Activated CD8-positive, alpha-beta memory T cell treated with anti-CD3 and anti-CD28 coated beads, Interleukin-2, amount 50 U/mL, for 1 hour (primary cell): ENCODE results near the gene HOXD8.

Experiments
- DNase-seq: peaks from one replicate; pipeline ENCODE4 v3.0.0-alpha.2; 2020; ENCODE audit errors: extremely low read depth

Gene HOXD8

DNA sequence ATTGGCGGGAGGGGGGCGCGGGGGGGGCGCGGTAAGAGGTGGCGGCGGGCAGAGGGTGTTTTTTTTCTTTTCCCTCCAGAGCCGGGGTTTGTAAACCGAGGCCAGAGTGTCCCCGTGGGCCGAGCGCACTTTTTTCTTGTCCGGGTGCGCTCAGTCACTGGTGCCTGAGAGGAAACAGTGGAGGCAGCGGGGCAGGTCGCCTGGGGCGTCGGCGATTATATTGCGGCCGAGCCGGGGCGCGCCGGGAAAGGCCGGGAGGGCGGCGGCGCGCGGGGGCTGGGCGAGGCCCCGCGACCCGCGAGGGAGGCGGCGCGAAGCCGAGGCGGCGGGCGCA lies 275 bp downstream of the HOXD8 start:
- DNase-seq, result no peak

DNA sequence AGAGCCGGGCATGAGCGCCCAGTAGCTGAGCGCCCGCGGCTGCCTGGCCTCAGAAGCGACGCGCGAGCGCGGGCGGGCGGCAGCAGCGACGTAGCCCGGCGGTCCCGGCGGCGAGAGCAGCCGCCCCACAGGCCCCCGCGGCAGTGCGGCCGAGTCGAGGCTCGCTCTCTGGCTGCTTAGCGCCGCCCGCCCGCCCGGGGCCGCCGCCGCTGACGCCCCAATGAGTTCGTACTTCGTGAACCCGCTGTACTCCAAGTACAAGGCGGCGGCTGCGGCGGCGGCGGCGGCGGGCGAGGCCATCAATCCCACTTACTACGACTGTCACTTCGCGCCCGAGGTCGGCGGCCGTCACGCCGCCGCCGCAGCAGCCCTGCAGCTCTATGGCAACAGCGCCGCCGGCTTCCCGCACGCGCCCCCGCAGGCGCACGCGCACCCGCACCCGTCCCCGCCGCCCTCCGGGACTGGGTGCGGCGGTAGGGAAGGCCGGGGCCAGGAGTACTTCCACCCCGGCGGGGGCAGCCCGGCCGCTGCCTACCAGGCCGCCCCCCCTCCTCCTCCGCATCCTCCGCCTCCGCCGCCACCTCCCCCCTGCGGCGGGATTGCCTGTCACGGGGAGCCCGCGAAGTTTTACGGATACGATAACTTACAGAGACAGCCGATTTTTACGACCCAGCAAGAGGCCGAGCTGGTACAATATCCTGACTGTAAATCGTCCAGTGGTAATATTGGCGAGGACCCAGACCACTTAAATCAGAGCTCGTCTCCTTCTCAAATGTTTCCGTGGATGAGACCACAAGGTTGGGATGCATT lies 847 bp downstream of the HOXD8 start:
- no peak for DNase-seq

DNA sequence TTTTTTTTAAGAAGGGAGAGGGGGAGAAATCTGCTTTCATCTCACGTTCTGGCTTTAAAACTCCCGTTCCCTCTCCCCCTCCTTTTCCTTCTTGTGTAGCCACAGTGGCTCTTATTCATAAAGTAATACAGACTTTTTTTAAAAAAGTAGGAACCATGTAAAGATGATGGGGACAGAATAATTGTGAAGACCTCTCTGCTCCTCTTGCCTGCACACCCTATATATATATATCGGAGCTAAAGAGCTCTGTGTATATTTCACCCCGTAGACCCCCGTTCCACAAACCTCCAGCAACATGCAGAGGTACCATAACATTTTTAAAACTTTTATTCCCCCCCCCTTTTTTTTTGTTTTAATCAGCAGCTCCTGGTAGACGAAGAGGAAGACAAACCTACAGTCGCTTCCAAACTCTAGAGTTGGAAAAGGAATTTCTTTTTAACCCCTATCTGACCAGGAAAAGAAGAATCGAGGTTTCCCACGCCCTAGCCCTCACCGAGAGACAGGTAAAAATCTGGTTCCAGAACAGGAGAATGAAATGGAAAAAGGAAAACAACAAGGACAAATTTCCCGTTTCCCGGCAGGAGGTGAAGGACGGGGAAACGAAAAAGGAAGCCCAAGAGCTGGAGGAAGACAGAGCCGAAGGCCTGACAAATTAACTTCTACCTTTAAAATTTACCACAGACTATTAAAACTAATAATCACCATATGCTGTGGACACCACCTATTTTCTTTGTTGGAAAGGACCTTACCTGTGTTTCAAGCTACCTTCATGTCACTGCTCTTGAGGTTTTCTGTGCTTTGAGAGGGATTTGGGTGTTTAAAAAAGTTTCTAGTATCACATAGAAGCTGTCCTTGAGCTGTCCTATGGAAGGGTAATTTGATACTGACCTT lies 1.7 kb downstream of the HOXD8 start:
- no peak for DNase-seq

DNA sequence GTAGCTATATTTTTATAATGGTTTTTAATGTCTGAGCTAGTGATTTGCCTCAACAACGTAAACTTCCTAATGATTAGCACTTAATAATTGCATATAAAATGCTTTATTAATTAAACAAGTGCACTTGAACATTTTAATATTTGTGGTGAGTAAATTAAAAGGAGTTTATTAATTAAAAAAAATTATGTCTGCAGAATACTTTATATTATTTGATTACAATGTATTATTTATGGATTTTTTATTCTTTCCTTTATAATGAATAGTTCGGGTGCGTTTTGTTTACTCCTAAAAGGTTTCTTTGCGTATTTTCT lies 2.3 kb downstream of the HOXD8 start:
- DNase-seq, result no peak

DNA sequence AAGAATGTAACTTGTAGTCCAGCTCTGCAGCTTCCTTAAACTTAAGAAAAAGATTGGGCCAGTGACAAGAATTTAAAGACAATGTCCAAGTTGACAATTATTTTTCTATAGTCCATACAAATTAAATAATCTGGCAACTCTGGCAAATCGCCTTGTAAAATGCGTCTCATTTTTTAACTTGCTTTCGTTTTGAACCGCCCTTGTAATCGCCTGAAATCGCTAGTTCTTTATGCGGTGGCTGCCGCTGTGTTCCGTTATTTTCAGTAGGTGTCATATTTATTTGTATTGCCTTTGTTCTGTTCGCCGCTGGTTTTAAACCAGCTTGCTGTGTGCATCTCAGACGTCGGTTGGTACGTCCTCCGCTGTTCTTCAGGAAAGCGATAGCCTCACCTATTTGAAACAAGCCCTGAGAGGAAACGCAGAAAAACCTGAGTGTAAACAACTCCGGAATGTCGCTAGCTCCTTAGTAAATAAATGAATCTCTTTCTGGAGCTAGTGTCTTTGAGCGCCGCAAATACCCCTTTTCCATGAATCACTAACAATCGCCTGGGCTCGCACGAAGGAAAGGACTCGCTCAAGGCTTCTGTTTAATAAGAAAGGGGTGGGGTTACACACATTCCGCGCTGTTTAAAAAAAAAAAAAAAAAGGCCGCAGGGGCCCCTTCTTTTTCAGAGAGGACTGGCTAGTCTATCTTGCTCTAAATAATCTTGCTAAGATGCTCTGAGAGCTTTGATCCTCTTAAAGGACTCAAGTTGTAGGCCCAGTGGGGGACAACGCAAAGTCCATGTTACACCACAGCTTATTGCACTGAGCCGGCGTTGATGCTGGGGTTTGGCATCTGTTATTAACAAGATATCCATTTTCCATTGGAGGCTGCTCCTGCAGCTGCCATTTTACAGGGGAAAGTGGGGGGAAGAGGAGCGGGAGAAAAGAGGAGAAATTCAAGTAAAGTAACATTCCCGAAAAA lies 3.0 kb downstream of the HOXD8 start:
- DNase-seq, result no peak

DNA sequence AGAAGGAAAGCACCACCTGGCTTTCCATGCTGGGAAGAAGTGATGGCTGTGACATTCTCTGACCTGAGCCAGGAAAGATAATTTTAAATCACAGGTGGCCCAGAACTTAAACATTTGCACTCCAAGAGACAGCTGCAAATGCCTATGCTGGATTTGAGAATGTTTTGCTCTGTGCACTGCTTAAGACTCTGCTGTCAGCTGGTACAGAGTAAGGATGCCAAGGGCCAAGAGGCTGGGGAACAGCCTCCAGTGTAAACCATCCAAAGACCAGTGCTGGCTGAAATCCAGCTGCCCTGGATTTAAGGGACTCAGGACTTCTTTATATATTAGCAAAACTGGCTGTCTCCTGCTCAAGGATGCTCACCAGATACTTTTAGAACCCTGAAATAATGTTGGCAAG lies 3.9 kb downstream of the HOXD8 start:
- DNase-seq, result no peak

DNA sequence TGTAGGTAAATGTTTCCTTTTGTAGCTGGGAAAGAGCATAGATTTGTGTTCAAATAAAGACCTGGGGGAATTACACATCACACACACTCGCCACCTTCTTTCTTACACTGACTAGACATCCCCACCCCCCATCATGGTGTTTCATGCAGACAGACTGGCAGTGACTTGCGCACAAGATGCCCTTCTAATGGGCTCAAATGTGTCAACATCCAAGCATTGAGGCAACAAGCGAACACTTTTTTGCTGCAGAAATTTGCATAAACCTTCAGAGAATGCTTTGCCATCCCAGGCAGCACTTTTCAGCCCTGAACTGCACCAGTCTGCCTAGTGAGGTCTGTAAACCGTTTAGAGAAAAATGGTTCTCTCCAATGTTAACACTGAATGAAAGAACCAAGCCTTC lies 4.5 kb downstream of the HOXD8 start:
- no peak for DNase-seq

DNA sequence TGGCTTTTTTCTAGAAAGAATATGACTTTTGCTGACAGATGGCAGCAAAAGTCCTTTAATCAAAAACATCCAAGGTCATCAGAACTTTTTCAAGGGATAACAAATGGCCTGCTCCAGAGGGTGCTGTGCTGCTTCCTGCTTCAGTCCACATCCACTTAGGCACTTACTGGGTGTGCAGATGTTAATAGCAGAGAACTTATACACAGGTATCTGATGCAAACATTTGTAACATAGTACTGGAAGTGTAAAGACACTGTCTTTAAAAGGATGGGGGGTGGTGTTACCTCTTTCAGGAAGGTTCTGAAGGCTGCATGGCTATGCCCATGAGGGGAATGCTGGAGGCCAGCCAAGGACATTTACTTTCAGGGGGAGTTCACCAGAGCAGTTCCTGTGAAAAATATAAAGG lies 5.5 kb downstream of the HOXD8 start:
- DNase-seq, result no peak

DNA sequence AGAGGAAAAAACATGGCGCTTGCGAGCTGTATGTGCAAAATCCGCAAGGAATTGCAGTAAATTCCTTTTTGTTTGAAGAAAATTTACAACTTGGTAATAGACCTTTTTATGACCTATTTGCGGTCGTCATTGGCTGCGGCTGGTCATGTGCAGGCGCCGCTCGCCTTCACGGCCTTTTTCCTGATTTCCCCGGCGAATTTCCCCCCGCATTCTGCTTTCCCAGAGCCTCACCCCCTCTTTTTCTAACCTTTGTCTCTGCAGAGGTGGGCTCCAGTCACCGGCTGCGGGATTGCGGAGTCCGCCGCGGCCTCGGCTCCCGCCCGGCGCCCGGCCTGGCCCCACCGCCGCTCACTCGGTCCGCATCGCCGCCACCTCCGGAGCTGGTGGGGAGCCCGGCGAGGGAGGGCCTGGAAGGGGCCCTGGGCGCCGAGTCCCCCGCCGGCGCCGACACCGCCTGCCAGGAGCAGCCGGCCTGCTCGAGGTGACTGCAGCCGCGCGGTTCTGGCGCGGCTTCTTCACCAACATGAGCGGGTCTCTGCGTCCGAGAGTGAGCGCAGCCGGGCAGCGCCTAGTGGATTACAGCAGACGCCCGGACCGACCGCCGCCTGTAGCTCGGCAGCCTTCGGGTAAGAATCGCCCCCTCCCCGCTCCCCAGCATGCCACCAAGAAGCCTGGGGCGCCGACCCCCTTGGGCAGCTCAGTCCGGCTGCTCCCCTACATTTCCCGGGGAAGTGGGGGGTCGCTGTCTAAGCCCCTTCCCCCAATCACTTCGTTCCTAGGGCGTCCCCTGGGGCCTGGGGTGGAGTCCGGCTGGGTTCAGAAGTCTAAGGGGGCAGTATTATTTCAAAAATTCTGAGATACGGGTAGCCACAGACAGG lies 7.1 kb downstream of the HOXD8 start:
- no peak for DNase-seq

DNA sequence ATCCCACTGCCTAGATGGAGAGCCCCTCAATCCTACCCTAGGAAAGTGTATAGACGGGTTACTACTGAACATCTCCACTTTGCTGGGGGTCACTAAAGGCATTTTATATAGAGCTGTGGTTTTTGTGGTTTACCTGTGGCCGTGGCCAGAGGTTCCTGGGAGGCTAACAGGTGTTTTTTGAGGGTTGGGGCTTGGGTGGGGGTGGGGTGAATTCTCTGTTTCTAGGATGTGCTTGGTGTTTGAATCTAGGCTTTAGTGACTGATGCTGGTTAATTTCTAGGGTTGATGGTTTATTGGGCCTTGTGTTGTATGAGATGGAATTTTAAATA lies 7.7 kb downstream of the HOXD8 start:
- DNase-seq, result no peak

DNA sequence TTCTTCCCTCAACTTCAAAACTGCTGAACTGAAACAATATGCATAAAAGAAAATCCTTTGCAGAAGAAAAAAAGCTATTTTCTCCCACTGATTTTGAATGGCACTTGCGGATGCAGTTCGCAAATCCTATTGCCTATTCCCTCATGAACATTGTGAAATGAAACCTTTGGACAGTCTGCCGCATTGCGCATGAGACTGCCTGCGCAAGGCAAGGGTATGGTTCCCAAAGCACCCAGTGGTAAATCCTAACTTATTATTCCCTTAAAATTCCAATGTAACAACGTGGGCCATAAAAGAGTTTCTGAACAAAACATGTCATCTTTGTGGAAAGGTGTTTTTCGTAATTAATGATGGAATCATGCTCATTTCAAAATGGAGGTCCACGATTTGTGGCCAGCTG lies 8.4 kb downstream of the HOXD8 start:
- DNase-seq, result no peak

DNA sequence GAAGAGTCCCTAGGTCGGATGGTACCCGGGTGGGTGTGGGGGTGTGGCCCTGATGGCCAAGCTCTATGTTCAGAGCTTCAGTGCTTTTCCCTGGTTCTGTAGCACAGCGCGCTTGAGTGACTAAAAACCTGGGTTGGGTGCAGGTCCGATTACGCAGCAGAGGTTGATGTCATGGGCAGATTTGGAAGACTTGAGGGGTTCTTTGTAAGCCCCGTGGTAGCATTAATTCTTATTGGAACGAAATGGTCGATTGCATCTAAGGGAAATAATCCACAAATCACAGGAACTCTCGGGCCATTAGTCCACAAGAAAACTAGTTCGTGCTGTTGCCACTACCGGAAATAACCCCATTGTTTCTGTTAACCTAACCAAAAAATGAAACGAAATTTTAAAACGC lies 9.0 kb downstream of the HOXD8 start:
- DNase-seq, result no peak

DNA sequence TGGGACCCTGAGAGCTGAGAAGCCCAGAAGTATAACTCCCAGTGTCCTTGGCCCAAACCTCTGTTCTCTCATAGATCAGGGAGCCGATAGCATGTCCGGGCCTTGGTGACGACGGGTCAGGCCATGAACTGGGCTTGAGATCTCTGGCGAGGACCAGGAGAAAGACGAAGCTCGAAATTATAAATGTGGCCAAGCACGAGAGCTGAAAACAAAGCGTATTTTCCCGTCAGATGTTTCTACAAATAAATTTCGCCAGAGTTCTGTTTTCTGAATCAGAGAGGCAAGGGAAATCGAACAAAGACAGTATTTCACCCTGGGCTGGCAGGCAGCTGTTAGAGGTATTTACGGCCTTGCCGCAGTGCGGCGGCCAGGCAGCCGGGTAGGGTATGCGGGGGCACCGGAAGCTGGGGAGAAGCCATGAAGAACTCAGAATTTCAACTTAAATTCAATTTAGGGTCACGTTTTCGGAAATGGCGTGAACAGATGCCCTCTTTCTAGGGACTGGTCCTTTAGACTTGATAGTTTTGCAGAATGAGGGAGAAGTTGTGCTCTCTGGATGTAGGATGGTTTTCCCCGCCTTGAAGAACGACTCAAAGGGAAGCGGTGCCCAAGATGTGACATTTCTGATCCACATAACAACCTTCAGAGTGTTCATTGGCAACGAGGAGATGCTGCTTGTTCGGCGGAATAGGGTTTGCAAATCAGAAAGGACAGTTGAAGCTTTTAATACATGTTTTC lies 9.6 kb downstream of the HOXD8 start:
- DNase-seq, result no peak

DNA sequence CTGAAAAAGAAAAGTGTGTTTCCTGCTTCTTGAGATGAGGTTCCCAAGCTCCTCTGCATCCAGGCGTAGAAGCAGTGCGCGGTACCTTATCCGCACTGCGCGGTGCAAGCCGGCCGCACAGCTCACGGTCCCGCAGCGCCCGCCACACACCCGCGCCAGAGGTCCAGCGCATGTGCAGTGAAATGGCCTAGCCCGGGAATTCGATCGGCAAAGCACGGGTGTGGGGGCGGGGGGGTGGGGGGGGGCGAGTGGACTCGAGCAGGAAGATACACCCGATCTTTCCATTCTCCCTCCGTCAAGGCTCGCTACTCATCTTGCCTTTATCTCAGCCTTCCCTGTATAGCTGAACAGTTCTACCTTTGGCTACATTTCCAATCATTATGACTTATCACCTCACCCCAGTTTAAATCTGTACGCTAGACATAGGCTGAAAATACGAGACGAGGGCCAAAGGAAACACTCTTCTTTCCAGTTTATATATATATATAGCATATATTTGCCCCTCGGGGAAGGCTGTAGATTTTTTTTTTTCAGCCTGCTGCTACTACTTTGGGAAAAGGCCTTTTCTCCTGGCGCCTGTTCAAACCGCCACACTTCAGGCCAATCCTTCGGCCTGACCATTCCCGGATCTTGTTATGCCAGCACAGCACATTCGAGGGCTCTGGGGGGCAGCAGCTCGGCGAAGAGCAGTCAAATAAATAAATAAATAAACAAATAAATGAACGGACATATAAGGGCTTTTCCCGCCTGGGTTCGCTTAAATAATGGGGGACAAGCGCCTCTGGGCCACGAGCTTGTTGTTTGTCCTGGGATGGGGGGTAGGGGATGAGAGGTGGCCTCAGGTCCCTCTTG lies 10.4 kb downstream of the HOXD8 start:
- DNase-seq, result no peak

DNA sequence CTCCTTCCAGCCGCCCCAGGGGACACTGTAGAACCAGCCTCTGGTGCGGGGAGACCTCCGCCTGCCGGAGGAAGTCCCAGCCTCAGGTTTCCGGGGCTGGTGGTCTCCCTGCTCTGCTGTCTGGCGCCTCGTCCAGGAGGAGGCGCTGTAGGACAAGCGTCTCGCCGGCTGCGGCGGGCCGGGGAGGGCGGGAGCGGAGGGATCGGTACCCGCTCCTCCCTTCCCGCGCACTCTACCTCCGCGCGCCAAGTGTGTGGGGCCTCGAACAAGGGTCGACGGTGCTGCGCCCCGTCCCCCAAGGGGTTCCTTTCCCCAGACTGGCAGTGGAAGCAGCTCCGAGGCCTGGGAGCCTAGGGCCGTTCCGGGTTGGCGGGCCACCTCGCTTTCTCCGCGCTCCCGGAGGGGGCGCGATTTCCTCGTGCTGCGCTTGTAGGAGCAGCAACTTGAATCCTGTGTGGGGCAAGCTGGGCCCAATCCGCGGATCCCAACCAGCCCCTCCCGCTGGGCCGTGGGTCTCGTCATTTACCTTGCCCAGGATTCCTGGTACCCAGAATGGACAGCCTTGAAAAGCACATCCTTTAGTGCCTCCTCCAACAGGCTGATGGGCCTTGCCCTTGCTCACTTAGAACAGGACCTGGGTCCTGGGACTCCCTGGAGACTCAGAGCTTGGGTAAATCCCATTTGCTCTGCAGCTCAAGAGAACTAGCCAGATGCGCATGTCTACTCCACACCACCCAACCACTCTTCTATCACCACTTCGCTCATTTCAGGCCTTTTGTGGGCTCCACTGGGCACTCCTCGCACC lies 11.2 kb downstream of the HOXD8 start:
- DNase-seq, result no peak

DNA sequence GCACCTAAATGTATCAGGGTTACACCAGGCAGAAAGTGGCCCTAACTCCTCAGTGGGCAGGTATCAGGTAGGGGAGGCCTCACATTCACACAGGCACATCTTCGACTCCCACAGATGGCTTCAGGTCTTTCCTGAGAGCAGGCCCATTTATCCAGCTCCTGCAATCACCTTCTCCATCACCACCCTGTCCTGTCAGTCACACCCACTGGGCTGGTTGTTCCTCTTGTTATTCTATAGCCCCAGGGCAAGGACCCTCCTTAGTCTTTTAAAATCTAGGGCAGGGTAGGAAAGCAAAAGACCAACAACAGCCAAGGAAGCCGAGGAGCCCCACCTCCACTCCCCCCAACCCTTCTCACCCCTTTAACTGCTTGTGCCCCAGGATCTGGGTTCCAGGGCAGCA lies 12.8 kb downstream of the HOXD8 start:
- no peak for DNase-seq

DNA sequence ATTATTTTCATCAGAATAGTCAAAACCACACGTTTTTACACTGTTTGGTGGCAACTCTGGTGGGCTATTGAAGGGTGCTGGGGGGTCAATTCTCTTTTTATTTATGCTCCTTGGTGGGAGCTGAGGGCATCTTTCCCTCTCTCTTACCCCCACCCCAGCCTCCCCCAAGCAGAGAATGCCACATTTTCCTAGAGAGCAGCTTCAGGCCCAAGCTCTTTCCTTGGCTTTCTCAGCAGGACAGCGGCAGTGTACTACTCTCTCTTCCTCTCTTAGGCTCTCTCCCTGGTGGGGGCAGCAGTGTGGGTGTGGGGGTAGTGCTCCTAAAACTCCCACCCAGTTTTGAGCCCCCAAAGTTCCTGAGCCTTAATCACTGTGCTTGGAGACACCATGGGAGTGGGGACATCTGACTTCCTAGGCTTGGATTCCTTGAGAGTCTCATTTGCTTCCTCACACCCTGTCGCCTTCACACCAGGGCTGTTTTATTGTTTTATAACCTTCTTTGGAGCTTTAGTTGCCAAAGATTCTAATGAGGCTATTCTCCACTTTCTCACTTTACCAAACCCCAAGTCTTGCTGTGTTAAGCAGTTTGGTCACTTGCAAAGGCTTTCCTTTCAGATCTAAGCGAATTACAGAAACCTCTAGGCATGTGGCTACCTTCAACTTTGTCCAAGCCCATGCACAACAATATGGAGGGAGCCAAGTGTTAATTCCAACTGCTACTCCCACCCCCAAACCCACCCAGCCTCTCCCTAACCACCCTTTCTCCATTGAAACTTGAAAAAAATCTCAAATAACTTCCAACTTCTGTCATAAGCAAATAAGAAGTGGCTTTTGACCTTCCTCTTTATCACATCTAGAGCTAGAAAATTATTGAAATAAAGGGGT lies 15.8 kb downstream of the HOXD8 start:
- DNase-seq, result no peak

DNA sequence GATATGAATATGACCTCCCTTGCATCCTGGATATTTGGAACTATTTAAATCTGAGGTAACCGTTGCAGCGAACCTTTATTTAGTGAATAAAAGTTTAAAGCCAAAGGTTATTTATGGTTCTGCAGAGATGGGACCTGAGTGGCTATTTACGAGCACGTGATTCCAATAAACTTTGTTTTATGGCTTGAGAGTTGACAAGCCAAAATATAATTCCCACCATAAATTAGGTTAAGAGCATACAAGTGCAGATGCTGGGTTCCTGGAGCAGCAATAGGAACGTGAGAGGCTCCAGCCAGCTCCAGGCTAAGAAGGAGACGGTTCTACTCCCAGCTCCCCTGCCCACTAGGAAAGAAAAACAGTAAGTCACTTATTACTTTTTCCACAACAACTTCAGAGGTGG lies 16.6 kb downstream of the HOXD8 start:
- DNase-seq, result no peak
